Colonic mucosa (tissue), 4 donors: Measurements from ENCODE around the gene EIF4E1B. TPM values are rescaled to one million over a fixed set of nuclear protein-coding genes. Genes with fewer than 3 reads are reported as not detected.

ENCODE experiments used
- DNase-seq: peaks from one replicate; pipeline ENCODE4 v3.0.0-alpha.2; 2020
- H3K27ac ChIP-seq: fragments of 200-600 bp; one replicate; pipeline ENCODE4 v1.8.0; 2021
- H3K27me3 ChIP-seq: fragments of 200-600 bp; one replicate; pipeline ENCODE4 v1.8.0; 2021
- H3K36me3 ChIP-seq: fragments of 200-600 bp; one replicate; pipeline ENCODE4 v1.8.0; 2021
- H3K4me1 ChIP-seq: fragments of 200-600 bp; one replicate; pipeline ENCODE4 v1.8.0; 2021; ENCODE audit warnings: mild to moderate bottlenecking
- H3K4me3 ChIP-seq: fragments of 200-600 bp; one replicate; pipeline ENCODE4 v1.8.0; 2021
- H3K9ac ChIP-seq, 2 donors: one replicate each; pipeline ENCODE4 v1.7.0; 2013; ENCODE audit warnings: control low read depth in 2 of 2, low read depth in 2 of 2, low read length in 2 of 2
- H3K9me3 ChIP-seq: fragments of 200-600 bp; one replicate; pipeline ENCODE4 v1.8.0; 2021
- CTCF ChIP-seq: fragments of 200-600 bp; IDR thresholded peaks from one replicate; pipeline ENCODE4 v1.8.0; 2022; ENCODE audit warnings: antibody characterized with exemption, mild to moderate bottlenecking
- intact Hi-C: fragments of 100-400 bp; cut with DNase I; formaldehyde crosslinking; loops from one replicate; pipeline ENCODE4 v1.14.1; 2022
- total RNA-seq, 2 donors: library from RNA; stranded (reverse); fragmentation: NEBNext Ultra II Directional in 1 of 2; extraction: Animal tissue kit (Norgen Biotek cat#: 25700) in 1 of 2; gene quantifications; one replicate each; pipeline ENCODE4 v1.2.1, GENCODE V29; 2021
- donor health status: healthy.
- donor health status: DM: no; HTN: no; CAD: no.
- donor health status: DM: no; HTN: no; CAD: no.

The EIF4E1B gene
- total RNA-seq, 2 donors from 2014 or later: not detected

DNA sequence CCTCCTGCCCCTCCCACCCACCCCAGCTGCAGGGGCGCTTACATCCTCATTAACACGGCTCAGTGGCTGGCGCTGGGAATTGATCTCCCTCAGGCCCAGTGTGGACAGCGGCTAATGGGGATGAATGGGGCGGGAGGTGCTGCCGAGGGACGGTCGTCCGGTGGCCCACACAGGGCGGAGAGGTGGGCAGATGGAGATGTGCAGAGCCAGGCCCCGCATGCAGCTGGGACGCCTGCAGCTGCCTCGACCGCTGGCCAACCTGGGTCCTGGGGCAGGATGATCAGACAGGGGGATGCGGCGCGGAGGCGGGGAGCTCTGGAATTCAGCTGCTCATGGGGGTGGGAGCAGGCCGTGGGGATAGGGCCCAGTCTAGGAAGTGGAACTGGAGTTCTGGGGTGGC lies 34.4 kb downstream of the EIF4E1B start:
- no peak for TF ChIP-seq CTCF
- H3K27ac ChIP-seq: no peak overlapping the region
- DNase-seq: no peak
- no peaks in the 10 kb centered on the region for H3K27me3 ChIP-seq
- H3K9me3 ChIP-seq: no peaks in the 10 kb centered on the region
- H3K4me1 ChIP-seq: no peaks in the 10 kb centered on the region
- no peak overlapping the region for H3K4me3 ChIP-seq
- H3K36me3 ChIP-seq: no peaks in the 10 kb centered on the region
- intact Hi-C loops: loop anchor here (5.0 kb wide), 1 partner anchor 292 kb away; no protein-coding TSS in a partner anchor
- H3K9ac ChIP-seq: no peak overlapping the region

DNA sequence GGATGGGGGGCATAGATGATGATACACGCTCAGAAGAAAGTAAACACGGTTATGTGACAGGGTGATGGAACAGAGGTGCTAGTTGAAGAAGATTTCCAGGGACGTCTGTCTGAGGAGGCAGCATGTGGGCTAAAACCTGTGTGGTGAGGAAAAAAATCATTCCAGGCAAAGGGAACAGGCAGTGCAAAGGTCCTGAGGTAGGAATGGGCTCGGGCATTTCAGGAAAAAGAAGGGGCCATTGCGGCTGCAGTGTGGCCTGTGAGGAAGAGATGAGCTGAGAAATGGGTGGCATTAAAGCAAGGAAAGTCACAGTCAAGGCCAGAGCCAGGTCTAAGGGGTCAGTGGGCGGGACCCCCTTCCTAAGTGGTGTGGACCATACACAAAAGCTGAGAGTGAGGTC lies 35.0 kb downstream of the EIF4E1B start:
- intact Hi-C loops: no loop called here
- Histone ChIP-seq H3K36me3 (no peaks in the 10 kb centered on the region), H3K9me3 (no peaks in the 10 kb centered on the region), H3K4me1 (no peaks in the 10 kb centered on the region), H3K27me3 (no peaks in the 10 kb centered on the region), H3K4me3 (no peak overlapping the region), H3K27ac (no peak overlapping the region), H3K9ac (no peak overlapping the region)
- DNase-seq: no peak
- TF ChIP-seq CTCF: no peak

GRCh38 chr5:176667637-176668036 lies 37.2 kb downstream of the EIF4E1B start:
- intact Hi-C loops: no loop called here

GRCh38 chr5:176670449-176670848 lies 40.0 kb downstream of the EIF4E1B start:
- intact Hi-C loops: no loop called here
- Histone ChIP-seq H3K4me3 (no peak overlapping the region), H3K4me1 (no peaks in the 10 kb centered on the region), H3K9me3 (no peaks in the 10 kb centered on the region), H3K9ac (no peak overlapping the region), H3K36me3 (no peaks in the 10 kb centered on the region), H3K27ac (no peak overlapping the region), H3K27me3 (no peaks in the 10 kb centered on the region)
- DNase-seq: no peak
- no peak for TF ChIP-seq CTCF

More at GRCh38 chr5:176667637-176668036, 37.2 kb downstream of the EIF4E1B start:
- Histone ChIP-seq H3K9me3 (no peaks in the 10 kb centered on the region), H3K27ac (no peak overlapping the region), H3K36me3 (no peaks in the 10 kb centered on the region), H3K4me3 (no peak overlapping the region), H3K27me3 (no peaks in the 10 kb centered on the region), H3K4me1 (no peaks in the 10 kb centered on the region), H3K9ac (no peak overlapping the region)
- no peak for DNase-seq
- no peak for TF ChIP-seq CTCF

DNA sequence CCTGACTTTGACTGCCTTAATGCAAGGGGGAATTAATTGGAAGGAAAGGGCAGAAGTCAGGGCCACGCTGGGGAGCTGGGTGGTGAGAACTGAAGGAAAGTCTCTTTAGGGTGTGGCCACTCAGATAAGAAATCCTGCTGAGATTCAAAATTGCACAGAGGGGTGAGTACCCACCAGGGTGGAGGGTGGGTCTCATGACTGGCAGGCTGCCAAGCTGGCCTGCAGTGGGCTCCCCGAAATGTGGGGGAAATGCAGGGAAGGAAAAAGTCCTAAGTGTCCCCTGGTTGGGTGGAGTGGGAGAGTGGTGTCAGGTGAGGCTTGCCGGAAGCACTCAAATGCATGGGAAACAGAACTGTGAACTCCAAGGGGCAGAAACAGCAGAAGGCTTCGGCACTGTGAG lies 40.9 kb downstream of the EIF4E1B start:
- DNase-seq: no peak
- intact Hi-C loops: no loop called here
- H3K27ac ChIP-seq: no peak overlapping the region
- H3K4me1 ChIP-seq: no peaks in the 10 kb centered on the region
- TF ChIP-seq CTCF: no peak
- no peaks in the 10 kb centered on the region for H3K36me3 ChIP-seq
- H3K4me3 ChIP-seq: no peak overlapping the region
- H3K9me3 ChIP-seq: no peaks in the 10 kb centered on the region
- H3K9ac ChIP-seq: no peak overlapping the region
- no peaks in the 10 kb centered on the region for H3K27me3 ChIP-seq
